Stimulated activated CD4-positive, alpha-beta T cell treated with anti-CD3 and anti-CD28 coated beads, Interleukin-15, amount 100 ng/mL, for 24 hours (primary cell): ENCODE data around the gene ARL5A.

Experiments used
- DNase-seq: peaks from one replicate; pipeline ENCODE4 v3.0.0-alpha.2; 2020

The ARL5A gene

GRCh38 chr2:151765760-151766410 is 62.3 kb downstream of the ARL5A start:
- DNase-seq: no peak

GRCh38 chr2:151762694-151763093 is 65.5 kb downstream of the ARL5A start:
- no peak for DNase-seq

- no peak for DNase-seq
Observed at GRCh38 chr2:151761687-151762086, 66.5 kb downstream of the ARL5A start.

GRCh38 chr2:151761193-151761592 is 67.0 kb downstream of the ARL5A start:
- no peak for DNase-seq

- no peak for DNase-seq
Observed at GRCh38 chr2:151760139-151760650, 68.0 kb downstream of the ARL5A start.

GRCh38 chr2:151758744-151759143 is 69.5 kb downstream of the ARL5A start:
- no peak for DNase-seq

GRCh38 chr2:151757861-151758260 is 70.4 kb downstream of the ARL5A start:
- DNase-seq: no peak

- no peak for DNase-seq
Observed at GRCh38 chr2:151756820-151757219, 71.4 kb downstream of the ARL5A start.

GRCh38 chr2:151754253-151754897 is 73.8 kb downstream of the ARL5A start:
- DNase-seq: no peak

- DNase-seq: no peak
Observed at GRCh38 chr2:151753540-151753939, 74.7 kb downstream of the ARL5A start.
